Mesothelial cell of epicardium (in vitro differentiated cells): ENCODE results near the gene SCAPER. TPM values are rescaled to one million over a fixed set of nuclear protein-coding genes. Genes with fewer than 3 reads are reported as not detected.
"Not testable (repeated sequence)": the region's sequence is repeated elsewhere in the genome, so short reads cannot be mapped to it uniquely, and the experiment has no call there.

ENCODE experiments used
- DNase-seq, 2 experiments: peaks; one replicate each; pipeline ENCODE4 v3.0.0; 2021; ENCODE audit warnings: low spot score in 2 of 2; ENCODE audit not compliant: unreplicated experiment in 2 of 2
- H3K27ac Mint-ChIP-seq: 2 replicates; pipeline ENCODE4 v1.8.0; 2021; ENCODE audit warnings: mixed read lengths
- H3K27me3 Mint-ChIP-seq: 2 replicates; pipeline ENCODE4 v1.8.0; 2021; ENCODE audit warnings: low read depth, mixed read lengths
- H3K36me3 Mint-ChIP-seq: 2 replicates; pipeline ENCODE4 v1.8.0; 2021; ENCODE audit warnings: mixed read lengths
- H3K4me1 Mint-ChIP-seq: 2 replicates; pipeline ENCODE4 v1.8.0; 2021; ENCODE audit warnings: mixed read lengths
- H3K4me3 Mint-ChIP-seq: 2 replicates; pipeline ENCODE4 v1.8.0; 2021; ENCODE audit warnings: mild to moderate bottlenecking, moderate library complexity, mixed read lengths
- H3K9me3 Mint-ChIP-seq: 2 replicates; pipeline ENCODE4 v1.8.0; 2021; ENCODE audit warnings: mixed read lengths
- CTCF ChIP-seq: fragments of 200-600 bp; sonication (generic); IDR thresholded peaks from one replicate; pipeline ENCODE4 v1.5.0; 2021; ENCODE audit warnings: antibody characterized with exemption; ENCODE audit not compliant: unreplicated experiment
- total RNA-seq: library from RNA; stranded (reverse); gene quantifications from 3 replicates; pipeline ENCODE4 v1.2.1, GENCODE V29; 2021

The SCAPER gene
- total RNA-seq, 1 donor from 2014 or later: 35.9 TPM

- DNase-seq: no peak
- H3K4me3 Mint-ChIP-seq: no peak overlapping the region
These were observed 473.2 kb downstream of the SCAPER start for GRCh38 chr15:76431971-76432370.

DNA sequence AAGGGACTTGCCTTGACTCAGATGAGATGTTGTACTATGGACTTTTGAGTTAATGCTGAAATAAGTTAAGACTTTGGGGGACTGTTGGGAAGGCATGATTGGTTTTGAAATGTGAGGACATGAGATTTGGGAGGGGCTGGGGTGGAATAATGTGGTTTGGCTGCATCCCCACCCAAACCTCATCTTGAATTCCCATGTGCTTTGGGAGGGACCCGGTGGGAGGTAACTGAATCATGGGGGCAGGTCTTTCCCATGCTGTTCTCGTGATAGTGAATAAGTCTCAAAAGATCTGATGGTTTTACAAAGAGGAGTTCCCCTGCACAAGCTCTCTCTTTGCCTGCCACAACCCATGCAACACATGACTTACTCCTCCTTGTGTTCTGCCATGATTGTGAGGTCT, 474.4 kb downstream of the SCAPER start:
- not testable (repeated sequence) for DNase-seq, H3K27ac Mint-ChIP-seq, H3K4me3 Mint-ChIP-seq, H3K27me3 Mint-ChIP-seq
- peaks cover 22% of the 10 kb centered on the region for H3K9me3 Mint-ChIP-seq
- peaks cover 29% of the 10 kb centered on the region for H3K36me3 Mint-ChIP-seq
- H3K4me1 Mint-ChIP-seq: peaks cover 11% of the 10 kb centered on the region

More at GRCh38 chr15:76431971-76432370, 473.2 kb downstream of the SCAPER start:
- H3K9me3 Mint-ChIP-seq: peaks cover 15% of the 10 kb centered on the region
- peaks cover 11% of the 10 kb centered on the region for H3K4me1 Mint-ChIP-seq
- H3K36me3 Mint-ChIP-seq: peaks cover 23% of the 10 kb centered on the region
- no peaks in the 10 kb centered on the region for H3K27me3 Mint-ChIP-seq
- no peak overlapping the region for H3K27ac Mint-ChIP-seq
- no peak for TF ChIP-seq CTCF

- peaks cover 37% of the 10 kb centered on the region for H3K36me3 Mint-ChIP-seq
- H3K27ac Mint-ChIP-seq: no peak overlapping the region
- peaks cover 11% of the 10 kb centered on the region for H3K4me1 Mint-ChIP-seq
- peaks cover 27% of the 10 kb centered on the region for H3K9me3 Mint-ChIP-seq
- H3K4me3 Mint-ChIP-seq: no peak overlapping the region
- DNase-seq: no peak
- no peaks in the 10 kb centered on the region for H3K27me3 Mint-ChIP-seq
- TF ChIP-seq CTCF: no peak
These were observed 475.5 kb downstream of the SCAPER start for GRCh38 chr15:76429661-76430060.

DNA sequence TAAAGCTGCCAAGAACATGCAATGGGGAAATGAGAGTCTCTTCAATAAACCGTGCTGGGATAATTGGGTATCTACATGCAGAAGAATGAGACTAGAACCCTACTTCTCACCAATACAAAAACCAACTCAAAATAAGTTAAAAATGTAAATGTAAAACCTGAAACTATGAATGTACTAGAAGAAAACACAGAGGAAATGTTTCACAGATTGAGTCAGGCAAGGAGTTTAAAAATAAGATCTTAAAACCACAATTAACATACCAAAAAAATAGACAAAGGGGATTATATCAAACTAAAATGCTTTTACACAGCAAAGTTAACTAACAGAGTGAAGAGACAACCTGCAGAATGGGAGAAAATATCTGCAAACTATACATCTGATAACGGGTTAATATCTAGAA, 478.2 kb downstream of the SCAPER start:
- no peak for DNase-seq
- Mint-ChIP-seq H3K4me3 (no peak overlapping the region), H3K27me3 (no peaks in the 10 kb centered on the region), H3K9me3 (peaks cover 45% of the 10 kb centered on the region), H3K4me1 (peaks cover 1% of the 10 kb centered on the region), H3K27ac (no peak overlapping the region), H3K36me3 (peaks cover 34% of the 10 kb centered on the region)
- no peak for TF ChIP-seq CTCF

GRCh38 chr15:76418352-76419140, 486.6 kb downstream of the SCAPER start:
- H3K27me3 Mint-ChIP-seq: no peaks in the 10 kb centered on the region
- H3K9me3 Mint-ChIP-seq: peaks cover 7% of the 10 kb centered on the region

More at GRCh38 chr15:76418352-76419140, 486.6 kb downstream of the SCAPER start:
- H3K4me1 Mint-ChIP-seq: no peaks in the 10 kb centered on the region
- H3K36me3 Mint-ChIP-seq: no peaks in the 10 kb centered on the region
- H3K27ac Mint-ChIP-seq: no peak overlapping the region
- TF ChIP-seq CTCF: no peak
- DNase-seq: no peak
- no peak overlapping the region for H3K4me3 Mint-ChIP-seq
